Chondrocyte (in vitro differentiated cells): Measurements from ENCODE around the gene CNPY2. TPM values are rescaled to one million over a fixed set of nuclear protein-coding genes. Genes with fewer than 3 reads are reported as not detected.

Source experiments
- DNase-seq: peaks from one replicate; pipeline ENCODE4 v3.0.0; 2021; ENCODE audit warnings: mixed read lengths, low spot score
- H3K27ac Mint-ChIP-seq: one replicate; pipeline ENCODE4 v1.8.0; 2021; ENCODE audit warnings: mild to moderate bottlenecking, moderate library complexity, mixed read lengths; ENCODE audit not compliant: unreplicated experiment
- H3K27me3 Mint-ChIP-seq: 2 replicates; pipeline ENCODE4 v1.8.0; 2021; ENCODE audit warnings: low read depth, mixed read lengths
- H3K36me3 Mint-ChIP-seq: 2 replicates; pipeline ENCODE4 v1.8.0; 2021; ENCODE audit warnings: low read depth, mixed read lengths
- H3K4me1 Mint-ChIP-seq: 2 replicates; pipeline ENCODE4 v1.8.0; 2021; ENCODE audit warnings: low read depth, mild to moderate bottlenecking, mixed read lengths
- H3K4me3 Mint-ChIP-seq: one replicate; pipeline ENCODE4 v1.8.0; 2021; ENCODE audit warnings: mild to moderate bottlenecking, moderate library complexity, mixed read lengths; ENCODE audit not compliant: unreplicated experiment
- H3K9me3 Mint-ChIP-seq: 2 replicates; pipeline ENCODE4 v1.8.0; 2021; ENCODE audit warnings: low read depth, mixed read lengths
- CTCF ChIP-seq: fragments of 200-600 bp; sonication (generic); IDR thresholded peaks from 2 replicates; pipeline ENCODE4 v1.5.0; 2021; ENCODE audit warnings: antibody characterized with exemption, mild to moderate bottlenecking, moderate library complexity
- total RNA-seq: library from RNA; stranded (reverse); gene quantifications from 3 replicates; pipeline ENCODE4 v1.2.1, GENCODE V29; 2021

The CNPY2 gene
- total RNA-seq, 1 donor from 2014 or later = 144 TPM

- Mint-ChIP-seq H3K27me3 (no peaks in the 10 kb centered on the region), H3K36me3 (peaks cover 4% of the 10 kb centered on the region), H3K27ac (no peak overlapping the region), H3K9me3 (no peaks in the 10 kb centered on the region), H3K4me1 (peaks cover 33% of the 10 kb centered on the region), H3K4me3 (no peak overlapping the region)
- no peak for TF ChIP-seq CTCF
- DNase-seq = peak; percentile 18
These were observed 54.9 kb downstream of the CNPY2 start for GRCh38 chr12:56260921-56261320.

GRCh38 chr12:56260380-56260779, 55.4 kb downstream of the CNPY2 start:
- no peak for TF ChIP-seq CTCF
- peaks cover 4% of the 10 kb centered on the region for H3K36me3 Mint-ChIP-seq
- no peak overlapping the region for H3K4me3 Mint-ChIP-seq
- no peaks in the 10 kb centered on the region for H3K9me3 Mint-ChIP-seq
- H3K27ac Mint-ChIP-seq = no peak overlapping the region
- peaks cover 31% of the 10 kb centered on the region for H3K4me1 Mint-ChIP-seq
- peak; percentile 26 for DNase-seq
- H3K27me3 Mint-ChIP-seq = no peaks in the 10 kb centered on the region

Other genes starting within 250 kb of the CNPY2 start
- gene ERBB3, start 235.8 kb downstream of the CNPY2 start, total RNA-seq = 0.52 to 1.7 TPM (median 1.4 TPM) in 3 replicates
- gene PA2G4, start 211.4 kb downstream of the CNPY2 start, total RNA-seq = 59.8 to 87.1 TPM (median 65.1 TPM) in 3 replicates
- 2,552 to 3,030 TPM (median 2,631 TPM) in 3 replicates for gene RPL41, start 199.4 kb downstream of the CNPY2 start, total RNA-seq
- 5.0 to 11.2 TPM (median 8.0 TPM) in 3 replicates for gene ZC3H10, start 197.7 kb downstream of the CNPY2 start, total RNA-seq
- 127 to 155 TPM (median 144 TPM) in 3 replicates for gene ESYT1, start 187.7 kb downstream of the CNPY2 start, total RNA-seq
- gene MYL6B, start 163.4 kb downstream of the CNPY2 start, total RNA-seq = 70.5 to 79.7 TPM (median 75.2 TPM) in 3 replicates
- gene MYL6, start 157.6 kb downstream of the CNPY2 start, total RNA-seq = 1,367 to 2,282 TPM (median 2,236 TPM) in 3 replicates
- gene SMARCC2, start 126.5 kb downstream of the CNPY2 start, total RNA-seq = 50.4 to 96.7 TPM (median 57.4 TPM) in 3 replicates
- 59.2 to 103 TPM (median 99.7 TPM) in 3 replicates for gene RNF41, start 94.1 kb downstream of the CNPY2 start, total RNA-seq
- 36.6 to 50.7 TPM (median 38.7 TPM) in 3 replicates for gene NABP2, start 91.6 kb downstream of the CNPY2 start, total RNA-seq
- 0.41 to 0.68 TPM (median 0.47 TPM) in 3 replicates for gene SLC39A5, start 85.9 kb downstream of the CNPY2 start, total RNA-seq
- gene ANKRD52, start 57.6 kb downstream of the CNPY2 start, total RNA-seq = 99.9 to 113 TPM (median 106 TPM) in 3 replicates
- gene COQ10A, start 49.0 kb downstream of the CNPY2 start, total RNA-seq = 9.0 to 15.6 TPM (median 9.8 TPM) in 3 replicates
- 160 to 174 TPM (median 171 TPM) in 3 replicates for gene CS, start 15.7 kb downstream of the CNPY2 start, total RNA-seq
- gene PAN2, start 18.0 kb upstream of the CNPY2 start, total RNA-seq = 27.6 to 32.5 TPM (median 29.1 TPM) in 3 replicates
- gene IL23A, start 22.9 kb upstream of the CNPY2 start, total RNA-seq = not detected in 3 replicates
- gene STAT2, start 44.1 kb upstream of the CNPY2 start, total RNA-seq = 163 to 210 TPM (median 166 TPM) in 3 replicates
- gene APOF, start 46.9 kb upstream of the CNPY2 start, total RNA-seq = not detected in 3 replicates
- 11.7 to 21.0 TPM (median 12.1 TPM) in 3 replicates for gene TIMELESS, start 133.4 kb upstream of the CNPY2 start, total RNA-seq
- not detected in 3 replicates for gene MIP, start 138.7 kb upstream of the CNPY2 start, total RNA-seq
- 1.5 to 2.7 TPM (median 1.6 TPM) in 3 replicates for gene SPRYD4, start 152.6 kb upstream of the CNPY2 start, total RNA-seq
- 0.25 to 0.54 TPM in 2 of 3 replicates, not detected in the other for gene GLS2, start 172.2 kb upstream of the CNPY2 start, total RNA-seq
- 57.0 to 65.3 TPM (median 57.6 TPM) in 3 replicates for gene RBMS2, start 205.8 kb upstream of the CNPY2 start, total RNA-seq